Gastrocnemius medialis (tissue), 4 donors: ENCODE measurements around the gene TSSC4.

Source experiments
- CTCF ChIP-seq, 5 experiments: fragments of 450-650 bp in 3 of 5; fragments of 200-600 bp in 2 of 5; sonication (generic) in 2 of 5; IDR thresholded peaks in 4 of 5; conservative IDR thresholded peaks in 1 of 5; 1 replicate in 4 of 5; 2 replicates in 1 of 5; pipeline ENCODE4 v1.5.1; 2016 to 2019; ENCODE audit warnings: antibody characterized with exemption in 5 of 5, mild to moderate bottlenecking in 3 of 5, moderate library complexity in 3 of 5
- POLR2A ChIP-seq, 2 donors: fragments of 450-650 bp; IDR thresholded peaks; one replicate each; pipeline ENCODE4 v1.6.1; 2017; ENCODE audit warnings: antibody characterized with exemption in 2 of 2, mild to moderate bottlenecking in 2 of 2, moderate library complexity in 2 of 2

- TF ChIP-seq CTCF (IDR thresholded peaks at IDR 0.05 in 4 of 5, conservative IDR thresholded peaks at IDR 0.05 in 1 of 5) (no peak), POLR2A (IDR thresholded peaks at IDR 0.05) (no peak)
Observed at GRCh38 chr11:2442589-2442988, 42.0 kb downstream of the TSSC4 start.
